Islet of Langerhans (tissue), 1 donor: ENCODE measurements around the gene ADIPOR2.

ENCODE experiments used
- FAIRE-seq: peaks from one replicate; lab custom pipeline; 2011; peaks lifted over from hg19 to GRCh38; lab: Jason Lieb, UNC

ADIPOR2 gene

DNA sequence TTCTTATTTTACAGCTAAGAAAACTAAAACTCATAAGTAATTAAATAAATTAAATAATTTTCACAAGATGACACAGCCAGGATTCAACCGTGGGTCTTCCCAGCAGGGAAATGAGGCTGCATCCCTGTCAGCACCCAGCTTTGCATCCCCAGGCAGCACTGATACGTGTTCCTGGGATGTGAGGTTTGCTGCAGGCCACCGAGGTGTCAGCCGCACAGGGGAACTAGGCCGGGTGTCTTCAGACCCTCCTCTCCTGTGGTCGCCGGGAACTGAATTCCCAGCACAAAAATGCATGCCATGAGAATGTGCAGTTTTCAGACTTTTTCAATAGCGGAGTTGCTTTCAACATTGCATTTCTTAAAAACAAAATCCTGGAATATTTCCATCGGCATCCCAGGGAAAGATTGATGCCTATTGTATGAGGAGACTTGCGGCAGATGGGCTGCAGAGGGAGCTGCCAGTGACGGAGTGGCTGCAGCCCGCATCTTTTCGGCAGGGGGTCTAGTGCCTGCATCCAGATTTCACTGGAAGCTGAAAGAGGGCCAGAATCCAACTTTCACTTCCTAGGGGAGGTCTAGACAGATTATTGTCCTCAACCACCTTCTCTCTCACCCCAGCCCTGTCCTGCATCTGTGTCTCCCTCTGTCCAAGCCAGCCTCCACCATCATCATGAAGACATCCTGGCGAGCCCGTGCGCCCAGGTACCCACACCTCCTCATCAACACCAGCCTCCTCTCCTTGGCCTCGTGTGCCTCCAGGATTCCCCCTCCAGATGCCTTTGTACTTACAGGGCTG lies 142.1 kb downstream of the ADIPOR2 start:
- FAIRE-seq: no peak

- no peak for FAIRE-seq
These were observed 142.7 kb downstream of the ADIPOR2 start for GRCh38 chr12:1833596-1834028.

- FAIRE-seq: no peak
These were observed 143.5 kb downstream of the ADIPOR2 start for GRCh38 chr12:1834186-1834925.

- FAIRE-seq: no peak
These were observed 144.6 kb downstream of the ADIPOR2 start for GRCh38 chr12:1835211-1836131.

DNA sequence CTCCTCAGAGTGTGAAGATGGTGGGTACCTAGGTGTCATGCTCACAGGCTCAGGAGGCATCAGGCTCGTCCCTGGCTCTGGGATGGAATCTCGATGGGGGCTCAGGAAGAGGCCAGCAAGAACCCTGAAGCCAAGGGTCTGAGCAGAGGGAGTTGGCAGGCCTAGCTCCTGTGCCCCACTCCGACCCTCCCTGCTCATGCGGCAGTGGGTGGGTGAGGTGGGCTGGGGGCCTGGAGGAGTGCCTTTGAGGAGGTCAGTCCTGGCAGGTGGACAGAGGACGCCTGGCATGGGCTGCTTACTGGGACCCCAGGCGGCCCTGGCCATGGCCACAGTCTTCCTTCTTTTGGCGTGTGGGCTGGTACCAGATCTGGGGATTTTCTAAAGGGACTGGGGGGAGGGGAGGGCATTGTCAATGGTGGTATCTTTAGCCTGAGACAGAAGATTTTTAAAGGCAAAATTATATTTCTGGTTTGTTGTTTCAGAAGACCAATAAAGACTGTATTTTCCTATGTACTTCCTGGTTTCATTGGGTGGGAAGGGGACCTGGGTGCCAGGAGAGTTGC lies 145.5 kb downstream of the ADIPOR2 start:
- no peak for FAIRE-seq

DNA sequence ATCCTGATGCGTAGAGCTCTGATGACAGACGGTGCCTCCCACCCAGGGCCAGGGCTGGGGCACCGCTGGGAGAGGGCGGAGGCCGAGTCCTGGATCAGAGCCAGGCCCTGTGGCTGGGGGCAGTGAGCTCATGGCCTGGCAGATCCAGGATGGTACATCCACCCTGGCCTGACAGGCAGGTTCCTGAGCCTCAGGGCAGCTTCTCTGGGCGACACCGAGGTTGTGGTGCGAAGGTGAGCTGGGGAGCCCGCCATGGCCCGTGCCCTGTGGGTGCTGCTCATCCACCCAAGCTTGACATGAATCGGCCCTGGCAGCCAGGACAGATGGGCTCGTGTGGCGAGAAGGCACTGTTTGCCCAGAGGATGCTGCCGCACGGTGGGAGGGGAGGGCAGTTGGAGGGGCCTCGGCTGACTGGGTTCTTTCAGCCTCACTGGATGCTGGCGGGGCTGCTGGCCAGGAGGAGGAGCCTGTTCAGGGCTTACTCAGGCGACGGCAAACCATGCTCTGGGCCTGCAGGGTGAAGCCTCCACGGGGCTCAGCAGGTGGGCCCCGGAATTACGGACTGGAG lies 146.1 kb downstream of the ADIPOR2 start:
- FAIRE-seq: no peak

DNA sequence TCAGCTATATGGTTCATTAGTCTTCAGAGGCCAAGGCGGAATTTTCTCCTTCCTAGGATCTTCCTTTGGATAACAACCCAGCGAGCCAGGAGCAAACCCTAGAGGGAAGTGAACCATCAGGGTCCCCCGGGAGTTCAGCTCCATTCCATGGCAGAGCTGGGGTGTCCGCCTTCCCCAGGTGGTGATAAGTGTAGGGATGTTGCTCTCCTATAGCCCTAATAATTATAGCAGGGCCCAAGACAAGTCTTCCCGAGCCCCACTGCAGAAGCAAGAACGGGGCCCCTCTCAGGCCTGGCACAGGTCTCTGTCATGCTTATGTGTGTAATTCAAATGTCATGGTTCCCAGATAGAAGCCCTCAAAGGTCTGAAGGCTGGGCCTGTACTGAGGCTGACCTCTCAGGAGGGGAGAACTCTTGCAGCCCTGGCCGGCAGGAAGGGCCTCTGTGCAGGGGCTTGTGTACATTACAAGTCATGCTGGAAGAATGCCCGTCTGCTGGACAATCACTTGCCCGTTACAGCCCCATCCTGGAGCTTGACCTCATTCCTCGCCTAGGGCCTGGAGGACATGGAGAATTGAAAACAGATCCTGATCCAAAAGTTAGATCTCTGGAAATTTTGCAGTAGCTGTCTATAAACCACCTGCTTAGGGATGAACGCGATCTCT lies 146.8 kb downstream of the ADIPOR2 start:
- no peak for FAIRE-seq
